ENCODE data around the gene IGLON5.

The IGLON5 gene

GRCh38 chr19:51339687-51340656 lies 28.5 kb downstream of the IGLON5 start:
- peak; percentile 74 for DNase-seq

GRCh38 chr19:51341066-51341465 lies 29.6 kb downstream of the IGLON5 start:
- no peak for DNase-seq

GRCh38 chr19:51341976-51342580 lies 30.6 kb downstream of the IGLON5 start, which contains the start of gene VSIG10L:
VSIG10L (minus strand) TSS chr19:51342139; CDS start chr19:51342124, 15 bp downstream.
- no peak for DNase-seq

- DNase-seq, result no peak
These were observed 31.5 kb downstream of the IGLON5 start for GRCh38 chr19:51342631-51343569.

DNA sequence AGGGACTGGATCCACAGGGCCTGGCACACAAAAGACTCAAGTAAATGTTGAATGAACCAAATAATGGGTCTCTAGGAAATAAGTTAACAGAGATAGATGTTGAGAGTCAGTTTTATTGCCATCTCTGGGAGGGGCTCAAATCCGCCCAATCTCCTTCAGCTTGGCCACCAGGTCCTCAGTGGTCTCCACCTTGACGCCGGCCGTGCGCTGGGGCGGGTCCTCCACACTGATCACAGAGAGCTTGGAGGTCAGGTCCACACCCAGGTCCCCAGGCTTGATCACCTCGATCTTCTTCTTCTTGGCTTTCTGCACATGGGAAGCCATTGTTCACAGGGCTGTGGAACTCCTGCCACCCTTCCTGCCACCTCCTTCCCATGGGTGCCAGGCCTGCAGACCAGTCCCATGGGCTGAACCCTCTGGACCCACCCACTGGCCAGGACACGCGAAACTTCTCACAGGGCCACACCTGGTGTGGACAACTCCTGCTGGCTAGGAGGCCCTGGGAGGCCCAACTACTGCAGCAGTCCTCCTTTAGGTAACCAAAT lies 33.7 kb downstream of the IGLON5 start:
- no peak for DNase-seq

DNA sequence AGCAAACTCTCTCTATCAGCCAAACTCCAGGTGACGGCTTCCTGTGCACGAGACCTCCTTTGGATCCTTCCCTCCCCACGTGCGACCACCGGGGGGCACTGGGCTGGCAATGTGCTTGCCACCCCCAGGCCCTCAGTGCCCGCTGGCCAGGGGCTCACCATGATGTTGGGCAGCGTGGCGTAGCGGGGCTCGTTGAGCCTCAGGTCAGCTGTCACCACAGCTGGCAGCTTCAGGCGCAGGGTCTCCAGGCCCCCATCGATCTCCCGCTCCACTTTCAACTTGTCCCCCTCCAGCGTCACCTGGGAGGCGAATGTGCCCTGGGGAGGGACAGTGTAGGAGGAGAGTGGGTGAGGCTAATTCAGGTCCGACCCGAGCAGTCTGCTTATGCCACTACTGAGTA lies 35.3 kb downstream of the IGLON5 start:
- DNase-seq, result no peak

- no peak for DNase-seq
These were observed 35.9 kb downstream of the IGLON5 start for GRCh38 chr19:51347209-51347928.

DNA sequence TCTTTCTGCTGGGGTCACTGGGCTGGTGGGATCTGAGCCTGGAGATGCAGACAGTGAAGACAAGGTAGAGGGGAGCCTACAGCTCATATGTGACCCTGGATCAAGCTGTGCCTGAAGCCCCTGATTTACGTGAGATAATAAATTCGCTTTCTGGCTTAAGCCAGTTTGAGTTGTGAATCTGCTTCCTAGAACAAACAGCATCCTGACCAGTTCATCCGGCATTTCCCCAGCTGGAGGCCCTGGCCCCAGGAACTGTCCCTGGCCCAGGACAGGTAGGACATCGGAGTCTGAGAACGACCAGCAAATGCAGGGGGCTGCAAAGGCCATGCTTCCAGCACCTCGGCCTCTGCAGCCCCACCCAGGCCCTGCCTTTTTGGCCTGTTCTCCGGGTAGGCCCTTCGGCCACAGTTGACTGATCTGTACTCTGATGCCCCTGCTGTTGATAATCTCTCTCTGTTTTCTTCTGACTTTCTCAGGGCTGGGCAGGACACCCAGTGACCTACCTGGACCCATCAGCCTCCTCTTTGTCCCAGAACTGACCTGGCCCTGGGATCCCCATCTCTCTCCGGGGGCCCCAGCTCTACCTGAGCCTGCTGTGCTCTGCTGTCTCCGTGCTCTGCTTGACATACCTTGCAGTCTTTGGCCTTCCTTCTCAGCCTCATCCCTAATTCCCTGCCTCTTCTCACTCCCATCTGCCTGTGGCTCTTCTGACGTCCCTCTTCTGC lies 40.0 kb downstream of the IGLON5 start:
- DNase-seq, result no peak

- DNase-seq, result no peak
These were observed 41.4 kb downstream of the IGLON5 start for GRCh38 chr19:51352783-51353360.

- DNase-seq, result no peak
These were observed 42.8 kb downstream of the IGLON5 start for GRCh38 chr19:51354103-51354741.

DNA sequence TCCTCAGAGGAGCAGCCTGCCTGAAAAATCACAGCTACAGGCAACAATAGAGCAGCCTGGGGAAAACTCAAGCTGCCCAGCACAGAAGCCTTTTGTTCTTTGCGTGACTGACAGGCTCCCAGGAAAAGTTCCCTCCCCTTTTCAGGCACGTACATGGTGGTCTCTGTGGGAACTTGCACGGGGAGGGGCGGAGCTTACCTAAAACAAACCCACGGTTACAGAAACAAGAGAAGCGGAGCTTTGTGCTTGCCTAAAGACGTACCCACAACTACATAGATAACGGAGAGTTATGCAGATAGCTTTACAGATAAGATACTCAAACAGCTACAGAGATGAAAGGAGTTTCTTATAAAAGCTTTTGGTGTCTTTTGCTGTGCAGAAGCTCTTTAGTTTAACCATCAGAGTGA lies 43.3 kb downstream of the IGLON5 start:
- no peak for DNase-seq

DNA sequence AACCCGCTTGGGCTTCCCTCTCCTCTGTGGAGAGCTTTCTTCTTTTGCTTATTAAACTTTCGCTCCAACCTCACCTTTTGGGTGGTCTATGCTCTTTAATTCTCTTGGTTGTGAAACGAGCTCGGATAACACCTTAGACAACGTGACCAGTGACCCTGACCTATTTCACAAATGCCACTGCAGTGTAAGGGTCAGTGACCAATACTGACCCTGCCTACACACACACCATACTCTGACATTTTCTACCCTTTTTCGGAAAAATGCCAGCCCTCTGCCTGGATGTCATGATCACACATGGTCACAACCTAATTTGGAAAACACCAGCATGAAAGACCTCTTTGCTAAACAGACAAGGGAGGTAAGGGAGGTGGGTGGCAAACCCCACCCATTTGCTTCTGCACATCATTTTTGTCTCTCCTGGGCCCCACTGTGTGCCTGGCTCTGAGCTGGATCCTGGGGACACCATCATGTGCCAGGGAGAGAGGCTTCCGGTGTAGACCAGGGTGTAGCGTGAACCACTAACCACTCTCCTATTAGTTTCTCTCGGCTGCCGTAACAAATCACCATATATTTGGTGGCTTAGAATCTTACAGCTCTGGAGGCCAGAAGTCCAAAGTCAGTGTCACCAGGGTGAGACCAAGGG lies 44.8 kb downstream of the IGLON5 start:
- DNase-seq, result no peak

- DNase-seq, result no peak
These were observed 46.5 kb downstream of the IGLON5 start for GRCh38 chr19:51357952-51358351.

DNA sequence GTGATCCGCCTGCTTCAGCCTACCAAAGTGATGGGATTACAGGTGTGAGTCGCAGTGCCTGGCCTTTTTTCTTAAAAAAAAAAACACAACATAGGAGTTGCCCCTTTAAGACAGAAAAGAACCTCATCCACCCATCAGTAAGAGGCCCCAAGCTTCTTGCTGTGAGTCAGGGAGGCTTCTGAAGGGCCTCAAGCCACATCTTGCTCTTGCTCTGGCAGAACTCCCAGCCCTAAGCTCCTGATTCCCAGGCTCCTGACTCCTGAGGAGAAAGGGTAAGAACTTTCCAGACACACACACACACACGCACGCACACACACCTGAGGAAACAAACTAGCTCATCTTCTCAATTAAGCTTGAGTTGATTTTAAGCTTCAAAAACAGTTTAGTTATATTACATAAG lies 47.9 kb downstream of the IGLON5 start:
- DNase-seq, result no peak

- no peak for DNase-seq
These were observed 49.8 kb downstream of the IGLON5 start for GRCh38 chr19:51361239-51361638.

GRCh38 chr19:51364200-51365106 lies 53.0 kb downstream of the IGLON5 start:
- no peak for DNase-seq

GRCh38 chr19:51365211-51365964 lies 53.9 kb downstream of the IGLON5 start:
- no peak for DNase-seq

DNA sequence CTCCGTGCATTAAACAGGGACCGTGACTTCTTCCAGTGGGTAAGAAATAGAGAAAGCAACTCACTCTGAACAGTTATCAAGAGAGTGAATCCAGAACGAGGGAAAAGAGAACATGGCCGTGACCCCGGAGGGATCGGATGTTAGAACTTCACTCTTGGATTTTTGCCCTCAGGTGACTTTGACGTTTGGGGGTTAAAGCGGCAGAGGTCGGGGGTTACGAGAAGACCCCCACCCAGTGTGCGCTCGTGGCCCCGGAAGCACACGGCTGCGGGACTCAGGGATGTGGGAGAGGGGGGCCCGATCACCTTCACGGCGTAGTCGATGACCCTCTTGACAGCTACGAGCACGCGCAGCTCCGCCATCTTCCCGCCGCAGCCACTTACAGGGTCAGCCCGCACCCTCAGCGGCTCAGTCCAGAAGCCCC lies 54.5 kb downstream of the IGLON5 start, which contains the start of gene ETFB:
Gene ETFB (minus strand): TSS at position 424 of the 424 bp plus-strand sequence. CDS start 62 bp downstream, at position 362.
- no peak for DNase-seq
